GM21529 (cell line): Measurements from ENCODE around the gene SLCO2A1.

Experiments used
- ATAC-seq: cut with Tn5 transposase; IDR thresholded peaks from one replicate; pipeline ENCODE4 v1.9.1; 2021; ENCODE audit not compliant: unreplicated experiment

Gene SLCO2A1

DNA sequence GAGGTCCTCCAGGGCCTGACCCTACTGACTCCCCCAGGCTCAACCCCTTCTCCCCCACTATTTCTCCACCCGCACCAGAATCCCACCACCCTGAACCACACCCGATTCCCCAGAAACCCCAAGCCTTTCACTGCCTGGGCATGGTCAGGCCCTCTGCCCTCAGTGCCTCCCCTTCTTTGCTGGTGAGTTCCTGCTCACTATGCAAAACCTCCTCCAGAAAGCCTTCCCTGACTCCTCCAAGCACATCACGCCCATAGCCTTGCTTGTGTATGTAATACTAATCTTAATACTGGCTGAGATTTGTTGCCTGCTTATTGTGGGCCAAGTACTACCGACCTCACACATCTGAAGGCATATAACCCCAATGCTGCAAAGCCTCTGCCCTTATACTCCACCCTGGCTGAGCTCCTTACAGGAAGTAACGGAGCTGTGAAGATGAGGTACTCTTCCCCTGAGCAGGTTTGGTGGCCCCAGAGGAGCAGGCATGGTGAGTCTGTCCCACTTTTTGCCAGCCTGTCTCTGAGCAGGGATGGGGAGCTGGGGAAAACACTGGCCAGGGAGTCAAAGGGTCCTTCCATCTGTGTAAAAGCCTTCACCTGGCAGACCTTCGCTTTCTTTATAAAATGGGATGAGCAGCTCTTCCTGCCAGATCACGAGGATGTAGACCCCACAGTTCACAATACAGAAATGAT is 143.5 kb downstream of the SLCO2A1 start:
- no peak for ATAC-seq

- no peak for ATAC-seq
Observed at GRCh38 chr3:133884887-133885711, 144.6 kb downstream of the SLCO2A1 start.

DNA sequence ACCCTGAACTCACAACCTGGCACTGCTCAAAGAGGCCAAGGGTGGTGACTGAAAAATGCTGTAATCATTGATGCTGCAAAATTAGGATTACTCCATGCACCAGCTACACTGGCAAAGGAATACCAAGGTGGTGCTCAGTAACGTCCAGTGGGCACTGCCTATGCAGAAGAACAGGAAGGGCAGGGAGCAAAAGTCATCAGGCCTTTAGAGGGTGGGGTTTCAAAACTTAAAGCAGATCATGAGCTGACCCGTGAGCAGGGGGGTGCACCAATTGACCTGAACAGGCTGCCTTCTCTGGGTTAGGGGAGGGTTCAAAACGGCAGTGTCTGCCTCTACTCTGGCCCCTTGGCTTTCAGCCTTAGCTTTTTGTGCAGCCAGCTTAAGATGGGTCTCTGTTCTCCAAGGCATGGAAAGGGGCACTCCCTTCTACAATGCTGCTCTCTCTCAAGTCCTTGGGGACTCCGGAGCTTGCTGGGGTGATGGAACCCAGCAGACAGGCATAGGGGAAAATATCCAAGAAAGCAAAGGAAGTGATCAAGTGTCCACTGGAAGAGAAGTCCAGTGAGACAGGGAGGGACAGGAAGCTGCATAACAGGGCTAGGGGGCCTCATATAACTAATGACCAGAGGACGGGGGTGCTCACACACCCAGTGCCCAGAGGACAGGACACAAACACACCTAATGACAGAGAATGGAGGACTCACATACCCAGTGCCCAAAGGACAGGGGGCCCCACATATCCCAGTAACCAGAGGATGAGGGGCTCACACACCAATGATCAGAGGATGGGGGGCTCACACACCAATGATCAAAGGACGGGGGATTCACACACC is 145.5 kb downstream of the SLCO2A1 start:
- ATAC-seq = no peak

DNA sequence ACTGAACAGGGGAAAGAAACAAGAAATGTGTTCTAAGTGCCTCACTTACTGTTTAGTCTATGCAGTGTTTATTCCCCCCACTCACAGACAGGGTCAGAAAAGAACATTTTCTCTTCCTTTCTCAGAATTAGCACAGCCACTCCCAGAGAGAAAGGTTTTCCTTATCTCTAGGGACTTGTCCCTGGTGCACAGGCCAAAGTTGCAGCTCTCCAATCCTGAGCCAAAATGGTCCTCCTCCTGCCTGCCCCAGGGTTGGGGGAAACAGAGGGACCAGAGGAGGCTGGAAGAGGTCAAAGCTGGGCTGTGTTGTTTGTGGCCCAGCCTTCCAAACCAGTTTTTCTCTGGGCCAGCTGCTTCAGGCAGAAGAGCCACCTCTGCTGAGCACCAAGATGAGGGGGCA is 146.1 kb downstream of the SLCO2A1 start:
- ATAC-seq = no peak

DNA sequence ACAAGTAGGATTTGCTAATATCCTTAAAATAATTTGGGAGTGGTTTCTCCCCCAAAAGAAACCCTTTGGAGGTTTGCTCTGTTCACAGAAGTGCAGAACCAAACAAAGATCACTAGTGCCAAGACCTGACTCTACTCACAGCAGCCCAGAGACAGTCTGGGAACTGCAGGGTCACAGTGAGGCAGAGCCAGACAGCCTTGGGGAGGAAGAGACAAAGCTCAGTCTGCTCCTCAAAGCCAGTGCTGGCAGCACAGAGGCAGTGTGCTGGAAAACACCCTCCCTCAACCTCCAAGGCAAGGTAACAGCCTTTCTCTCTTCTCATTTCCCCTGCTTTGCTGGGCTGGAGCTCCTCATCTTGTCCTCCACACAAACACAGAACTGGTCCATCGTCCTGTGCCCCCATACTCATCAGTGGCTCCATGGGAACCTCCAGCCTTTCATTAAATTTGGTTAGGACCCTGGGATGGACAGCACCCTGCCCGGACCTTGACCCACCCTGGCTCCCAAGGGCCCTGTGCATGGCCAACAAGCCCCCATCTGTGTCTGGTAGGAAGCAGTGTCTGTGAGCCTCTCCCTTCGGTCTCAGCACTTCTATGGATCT is 146.6 kb downstream of the SLCO2A1 start:
- ATAC-seq = no peak

DNA sequence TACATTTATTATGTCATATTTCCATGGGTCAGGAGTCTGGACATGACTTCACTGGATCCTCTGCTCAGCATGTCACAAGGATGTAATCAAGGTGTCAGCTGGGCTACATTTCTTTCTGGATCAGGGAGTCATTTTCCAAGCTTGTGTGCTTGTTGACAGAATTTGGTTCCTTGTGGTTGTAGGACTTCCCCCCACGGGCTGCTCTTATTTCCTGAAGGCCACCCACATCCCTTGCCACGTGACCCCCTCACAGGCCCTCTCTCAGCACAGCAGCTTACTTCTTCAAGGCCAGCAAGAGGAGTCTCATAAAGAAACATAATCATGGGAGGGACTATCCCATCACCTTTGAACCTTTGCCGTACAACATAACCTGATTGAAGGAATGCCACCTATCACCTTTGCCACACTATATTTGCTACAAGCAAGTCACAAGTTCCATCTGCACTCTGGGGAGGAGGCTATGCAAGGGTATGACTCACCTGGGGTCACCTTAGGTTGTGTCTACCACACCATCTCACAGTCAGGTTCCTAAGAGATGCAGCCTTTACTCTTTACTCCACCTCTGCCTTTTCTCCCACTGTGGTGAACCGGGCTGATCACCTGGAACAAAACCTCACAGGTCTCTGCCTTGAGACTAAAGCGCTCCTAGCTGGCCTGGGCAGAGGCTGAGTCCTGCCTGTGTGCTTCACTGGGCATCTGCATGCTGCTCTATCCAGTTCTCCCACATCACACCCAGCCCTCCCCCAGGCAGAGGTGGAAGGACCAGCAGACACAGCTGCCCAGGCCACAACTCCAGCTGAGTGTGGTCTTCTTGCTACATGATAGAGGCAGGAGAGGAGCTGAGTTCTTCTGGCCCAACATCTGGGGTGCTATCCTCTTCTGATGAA is 147.5 kb downstream of the SLCO2A1 start:
- ATAC-seq = no peak

- no peak for ATAC-seq
Observed at GRCh38 chr3:133881492-133881891, 148.2 kb downstream of the SLCO2A1 start.

GRCh38 chr3:133880886-133881455 is 148.8 kb downstream of the SLCO2A1 start:
- ATAC-seq = no peak

DNA sequence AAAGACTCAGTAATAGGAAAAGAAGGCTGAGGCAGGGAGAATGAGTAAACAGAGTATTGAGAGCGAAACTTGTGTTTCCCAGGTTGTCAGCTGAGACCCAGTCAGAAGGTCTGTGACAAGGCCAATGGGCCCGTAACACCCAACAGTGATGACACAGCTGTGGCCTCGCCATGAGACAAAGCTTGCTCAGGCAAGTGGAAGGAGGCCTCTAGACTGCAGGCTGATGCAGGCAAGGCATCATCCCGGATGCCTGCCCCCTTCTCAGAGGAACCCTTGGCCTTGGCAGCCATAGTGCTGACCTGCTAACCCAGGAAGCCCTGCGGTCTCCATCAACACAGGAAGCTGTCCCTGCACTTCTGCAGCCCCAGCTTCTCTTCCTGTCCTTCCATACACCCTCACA is 149.4 kb downstream of the SLCO2A1 start:
- peak; percentile 60 for ATAC-seq

- ATAC-seq = no peak
Observed at GRCh38 chr3:133878518-133878917, 151.2 kb downstream of the SLCO2A1 start.
